H1 (cell line): ENCODE measurements around the gene KIAA1143.

Source experiments
- CBX8 ChIP-seq: fragments of 300-800, 300-1000 bp; sonication (generic); IDR thresholded peaks from 2 replicates; pipeline ENCODE4 v1.7.1; 2016; ENCODE audit warnings: low read depth, low read length, borderline replicate concordance
- CTCF ChIP-seq, 3 experiments: IDR thresholded peaks; 1 replicate in 2 of 3; 2 replicates in 1 of 3; pipeline versions ENCODE4 v1.5.1 to v1.6.1; 2011; ENCODE audit warnings: low read length in 3 of 3, mild to moderate bottlenecking in 3 of 3, inconsistent platforms in 2 of 3, low read depth in 1 of 3, moderate library complexity in 1 of 3; ENCODE audit not compliant: insufficient read depth in 1 of 3; ENCODE audit errors: control extremely low read depth in 1 of 3
- EP300 ChIP-seq, 2 experiments: IDR thresholded peaks; 1 replicate in 1 of 2; 2 replicates in 1 of 2; pipeline ENCODE4 v1.6.1; 2011 to 2012; ENCODE audit warnings: low read depth in 2 of 2, low read length in 2 of 2, mild to moderate bottlenecking in 2 of 2, borderline replicate concordance in 1 of 2, inconsistent platforms in 1 of 2, moderate library complexity in 1 of 2
- FOSL1 ChIP-seq: IDR thresholded peaks from 2 replicates; pipeline ENCODE4 v1.6.1; 2011; ENCODE audit warnings: mild to moderate bottlenecking, low read depth, low read length, moderate library complexity; ENCODE audit not compliant: insufficient read depth
- POLR2A ChIP-seq, 2 experiments: IDR thresholded peaks; 1 replicate in 1 of 2; 2 replicates in 1 of 2; pipeline ENCODE4 v1.6.1; 2011; ENCODE audit warnings: low read depth in 2 of 2, low read length in 2 of 2, mild to moderate bottlenecking in 2 of 2; ENCODE audit errors: control extremely low read depth in 1 of 2
- RFX5 ChIP-seq: IDR thresholded peaks from 2 replicates; pipeline ENCODE4 v1.6.1; 2011; ENCODE audit warnings: low read depth, low read length, improper control_type of control experiment, borderline replicate concordance
- SP2 ChIP-seq: IDR thresholded peaks from 2 replicates; pipeline ENCODE4 v1.6.1; 2012; ENCODE audit warnings: mild to moderate bottlenecking, low read length, inconsistent platforms
- TEAD4 ChIP-seq: IDR thresholded peaks from 2 replicates; pipeline ENCODE4 v1.6.1; 2012; ENCODE audit warnings: low read depth, low read length, inconsistent platforms, mixed read lengths
- USF2 ChIP-seq: IDR thresholded peaks from 2 replicates; pipeline ENCODE4 v1.6.1; 2011; ENCODE audit warnings: low read length, improper control_type of control experiment
- ZNF274 ChIP-seq: IDR thresholded peaks from 2 replicates; pipeline ENCODE4 v1.7.0; 2012; ENCODE audit warnings: low read length, borderline replicate concordance; ENCODE audit errors: extremely low read depth

- TF ChIP-seq CTCF (IDR thresholded peaks at IDR 0.05; ENCODE audit: control extremely low read depth in 1 of 3, insufficient read depth in 1 of 3, low read depth in 1 of 3, low read length in 3 of 3) (no peak), CBX8 (no peak), USF2 (no peak), FOSL1 (no peak), RFX5 (no peak), SP2 (no peak), ZNF274 (no peak), TEAD4 (no peak), EP300 (IDR thresholded peaks at IDR 0.05; ENCODE audit: borderline replicate concordance in 1 of 2, low read depth in 2 of 2, low read length in 2 of 2) (no peak), POLR2A (IDR thresholded peaks at IDR 0.05; ENCODE audit: control extremely low read depth in 1 of 2, low read depth in 2 of 2, low read length in 2 of 2) (no peak)
These were observed 1.3 kb upstream of the KIAA1143 start for GRCh38 chr3:44762690-44763089.
